Fibroblast of lung (primary cell): ENCODE measurements around the gene DOP1A. TPM values are rescaled to one million over a fixed set of nuclear protein-coding genes. Genes with fewer than 3 reads are reported as not detected.

Experiments
- DNase-seq, 2 donors: peaks; one replicate each; pipeline versions ENCODE4 v3.0.0 to v3.0.0-alpha.2; 2010; ENCODE audit warnings: low read depth in 2 of 2
- H2AFZ ChIP-seq: 2 replicates; pipeline ENCODE4 v1.5.1; 2012; ENCODE audit warnings: low read length, control low read depth, inconsistent platforms
- H3K27ac ChIP-seq: 2 replicates; pipeline ENCODE4 v1.5.1; 2011; ENCODE audit warnings: low read length, control low read depth; ENCODE audit not compliant: insufficient read depth
- H3K27me3 ChIP-seq: 2 replicates; pipeline ENCODE4 v1.5.1; 2011; ENCODE audit warnings: mild to moderate bottlenecking, low read length; ENCODE audit not compliant: control insufficient read depth, insufficient read depth
- H3K36me3 ChIP-seq: 2 replicates; pipeline ENCODE4 v1.5.1; 2011; ENCODE audit warnings: low read length; ENCODE audit not compliant: control insufficient read depth, insufficient read depth
- H3K4me1 ChIP-seq: 2 replicates; pipeline ENCODE4 v1.5.1; 2011; ENCODE audit warnings: low read length; ENCODE audit not compliant: control insufficient read depth, insufficient read depth; ENCODE audit errors: extremely low read depth
- H3K4me2 ChIP-seq: 2 replicates; pipeline ENCODE4 v1.5.1; 2011; ENCODE audit warnings: low read length, control low read depth; ENCODE audit not compliant: insufficient read depth; ENCODE audit errors: extremely low read depth
- H3K4me3 ChIP-seq, 4 experiments: fragments of 200-600 bp in 1 of 4; sonication (generic) in 1 of 4; replicated peaks in 1 of 4; 2 replicates each; pipeline ENCODE4 v1.5.1; 2011 to 2016; ENCODE audit warnings: low read length in 4 of 4, low read depth in 3 of 4, mild to moderate bottlenecking in 3 of 4, control low read depth in 2 of 4, inconsistent platforms in 1 of 4, mixed read lengths in 1 of 4; ENCODE audit not compliant: insufficient read depth in 1 of 4; ENCODE audit errors: control extremely low read depth in 1 of 4
- H3K79me2 ChIP-seq: 2 replicates; pipeline ENCODE4 v1.5.1; 2012; ENCODE audit warnings: mild to moderate bottlenecking, low read length, inconsistent platforms; ENCODE audit not compliant: control insufficient read depth, insufficient read depth
- H3K9ac ChIP-seq: 2 replicates; pipeline ENCODE4 v1.5.1; 2011; ENCODE audit warnings: mild to moderate bottlenecking, low read length, control low read depth; ENCODE audit not compliant: insufficient read depth
- H3K9me3 ChIP-seq: 2 replicates; pipeline ENCODE4 v1.5.1; 2012; ENCODE audit warnings: low read depth, low read length; ENCODE audit not compliant: control insufficient read depth, insufficient read depth
- H4K20me1 ChIP-seq: 2 replicates; pipeline ENCODE4 v1.5.1; 2011; ENCODE audit warnings: low read length; ENCODE audit not compliant: control insufficient read depth, insufficient read depth; ENCODE audit errors: extremely low read depth
- CTCF ChIP-seq, 2 donors: IDR thresholded peaks in 1 of 2; conservative IDR thresholded peaks in 1 of 2; 1 replicate in 1 of 2; 2 replicates in 1 of 2; pipeline ENCODE4 v1.5.1; 2011 to 2012; ENCODE audit warnings: low read length in 2 of 2, control low read depth in 1 of 2, inconsistent platforms in 1 of 2, low read depth in 1 of 2, mild to moderate bottlenecking in 1 of 2
- EZH2 ChIP-seq: IDR thresholded peaks from 2 replicates; pipeline ENCODE4 v1.5.1; 2012; ENCODE audit warnings: low read length, control low read depth, mild to moderate bottlenecking; ENCODE audit errors: missing control alignments
- polyA plus RNA-seq, 2 donors: library from polyadenylated mRNA; depleted of rRNA in 1 of 2; stranded (reverse) in 1 of 2; unstranded in 1 of 2; fragments of >200 nt; gene quantifications; 2 replicates each; pipeline ENCODE4 v1.2.1, GENCODE V29; 2011 to 2012; ENCODE audit warnings: missing spikeins in 1 of 2
- total RNA-seq: library from RNA; depleted of rRNA; stranded (reverse); fragments of >200 nt; gene quantifications from 2 replicates; pipeline ENCODE4 v1.2.1, GENCODE V29; 2014

The DOP1A gene
- total and polyA plus RNA-seq, 2 donors (not counting 1 experiment from before 2014, with no cell fraction given), result 13.2 to 33.7 TPM

- no peaks in the 10 kb centered on the region for H3K9me3 ChIP-seq
- no peaks in the 10 kb centered on the region for H3K79me2 ChIP-seq
- no peaks in the 10 kb centered on the region for H4K20me1 ChIP-seq
- no peaks in the 10 kb centered on the region for H3K4me1 ChIP-seq
- TF ChIP-seq CTCF (conservative IDR thresholded peaks at IDR 0.05 in 1 of 2, IDR thresholded peaks at IDR 0.05 in 1 of 2; ENCODE audit: low read depth in 1 of 2, low read length in 2 of 2), result no peak
- no peak for TF ChIP-seq EZH2
- no peak overlapping the region for H2AFZ ChIP-seq
- H3K4me3 ChIP-seq, result no peak overlapping the region
- no peaks in the 10 kb centered on the region for H3K27me3 ChIP-seq
- no peak overlapping the region for H3K27ac ChIP-seq
- no peak overlapping the region for H3K4me2 ChIP-seq
- no peak overlapping the region for H3K9ac ChIP-seq
- no peaks in the 10 kb centered on the region for H3K36me3 ChIP-seq
- no peak for DNase-seq
Observed at GRCh38 chr6:83044091-83044768, 23.2 kb upstream of the DOP1A start.

- H3K9me3 ChIP-seq, result no peaks in the 10 kb centered on the region
- DNase-seq, result no peak
Observed at GRCh38 chr6:83047065-83047754, 20.3 kb upstream of the DOP1A start.

More at GRCh38 chr6:83047065-83047754, 20.3 kb upstream of the DOP1A start:
- Histone ChIP-seq H3K79me2 (no peaks in the 10 kb centered on the region), H3K4me3 (no peak overlapping the region), H2AFZ (no peak overlapping the region), H3K9ac (no peak overlapping the region), H3K4me2 (no peak overlapping the region), H3K4me1 (no peaks in the 10 kb centered on the region), H4K20me1 (no peaks in the 10 kb centered on the region), H3K36me3 (no peaks in the 10 kb centered on the region), H3K27ac (no peak overlapping the region), H3K27me3 (no peaks in the 10 kb centered on the region)
- TF ChIP-seq CTCF (conservative IDR thresholded peaks at IDR 0.05 in 1 of 2, IDR thresholded peaks at IDR 0.05 in 1 of 2; ENCODE audit: low read depth in 1 of 2, low read length in 2 of 2) (no peak), EZH2 (no peak)
